ENCODE results near the gene C1orf159. TPM values are rescaled to one million over a fixed set of nuclear protein-coding genes. Genes with fewer than 3 reads are reported as not detected.
"Not testable (repeated sequence)": the region's sequence is repeated elsewhere in the genome, so short reads cannot be mapped to it uniquely, and the experiment has no call there.

C1orf159 gene
- total RNA-seq, 1 donor: 14.5 TPM

DNA sequence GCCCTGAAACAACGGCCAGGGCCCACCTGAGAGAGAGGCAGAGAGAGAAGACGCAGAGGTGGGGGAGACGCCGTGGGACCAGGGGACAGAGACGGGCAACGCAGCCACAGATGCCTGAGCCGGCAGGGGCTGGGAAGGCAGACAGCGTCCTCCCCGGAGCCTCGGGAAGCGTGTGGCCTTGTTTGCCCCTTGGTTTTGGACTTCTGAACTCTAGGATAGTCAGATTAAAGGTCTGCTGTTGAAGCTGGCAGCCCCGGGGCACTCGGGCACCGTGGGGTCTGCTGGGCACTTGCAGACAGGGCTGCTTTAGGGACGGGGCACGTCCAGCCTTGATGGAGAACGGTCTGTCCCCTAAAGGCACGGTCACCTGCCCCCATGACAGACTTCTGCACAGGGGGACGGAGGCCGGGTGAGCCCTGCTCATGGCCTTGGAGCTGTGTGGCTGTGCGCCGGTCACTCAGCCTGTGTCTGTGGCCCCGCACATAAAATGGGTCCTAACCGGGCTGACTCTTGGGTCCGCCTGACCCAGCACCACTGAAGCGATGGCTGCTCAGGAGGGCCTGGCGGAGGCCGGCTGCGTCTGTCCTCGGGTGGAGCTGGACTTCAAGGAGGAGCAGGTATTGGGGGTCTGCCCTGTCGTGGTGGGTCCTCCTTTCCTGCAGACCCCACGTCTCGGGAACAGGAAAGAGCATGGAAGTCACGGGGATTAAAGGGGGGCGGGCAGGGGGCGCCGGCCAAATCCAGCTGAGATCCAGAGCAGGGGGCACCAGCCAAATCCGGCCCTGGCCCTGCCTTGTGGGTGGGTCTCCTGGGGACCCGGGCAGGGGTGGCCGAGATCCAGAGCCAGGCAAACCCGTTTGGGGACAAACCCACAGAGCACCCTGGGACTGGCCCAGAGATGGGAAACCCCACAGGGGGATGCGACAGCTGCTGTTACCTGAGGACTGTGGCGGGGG is 32.2 kb downstream of the C1orf159 start:
- DNase-seq (ENCODE audit: low read depth in 2 of 3, low spot score in 2 of 3): no peak

DNA sequence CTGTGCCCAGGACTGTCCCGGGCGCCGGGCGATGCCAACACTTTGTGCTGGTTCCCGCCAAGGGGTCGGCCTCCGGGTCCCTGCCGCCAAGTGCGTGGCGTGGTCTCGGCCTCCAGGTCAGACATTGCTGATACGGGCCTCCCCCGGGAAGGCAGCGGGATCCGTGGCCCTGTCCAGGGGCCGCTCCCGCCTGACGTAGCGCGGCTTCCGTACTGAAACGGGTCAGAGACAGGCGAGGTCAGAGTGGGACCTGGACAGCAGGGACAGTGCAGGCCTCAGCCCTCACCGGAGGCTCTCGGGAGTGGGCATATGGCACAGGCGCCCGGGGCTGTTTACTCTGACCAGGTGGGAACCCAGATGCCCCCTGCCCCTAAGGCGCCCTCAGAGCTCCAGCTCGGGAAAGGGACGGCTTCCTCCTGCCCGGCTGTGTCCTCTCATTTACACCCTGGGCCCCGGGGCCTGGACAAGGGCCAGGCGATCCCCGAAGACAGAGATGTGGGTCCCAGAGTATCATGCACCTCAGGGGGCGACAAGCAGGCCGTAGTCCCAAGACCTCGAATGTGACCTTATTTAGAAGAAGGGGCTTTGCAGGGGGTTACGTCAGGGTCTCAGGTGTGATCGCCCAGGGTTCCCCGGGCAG is 33.0 kb downstream of the C1orf159 start:
- no peak for DNase-seq (ENCODE audit: low read depth in 2 of 3, low spot score in 2 of 3)

DNA sequence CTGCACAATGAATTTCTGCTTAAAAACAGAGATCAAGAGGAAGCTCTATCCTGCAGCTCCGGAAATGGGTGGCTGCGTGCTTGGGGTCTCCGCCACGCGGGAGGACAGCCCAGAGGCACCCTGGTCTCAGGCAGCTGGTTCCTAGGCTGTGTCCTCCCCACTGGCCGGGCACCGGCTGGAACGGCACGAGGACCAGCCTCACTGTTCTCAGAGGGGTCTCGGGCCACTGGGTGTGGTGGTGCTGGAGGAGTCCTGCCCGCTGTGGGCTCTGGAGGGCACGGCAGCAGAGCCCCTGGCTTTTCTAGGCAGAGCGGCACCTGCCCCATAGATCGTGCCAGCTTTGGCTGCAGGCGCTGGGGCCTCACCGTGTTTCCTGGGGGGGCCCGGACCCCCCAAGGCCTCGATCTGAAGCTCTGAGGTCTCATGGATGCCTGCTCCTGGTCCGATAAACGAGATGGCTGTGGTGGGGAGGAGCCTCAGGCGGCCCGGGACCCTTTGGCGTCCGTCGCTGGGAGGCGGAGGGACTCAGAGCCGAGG is 33.6 kb downstream of the C1orf159 start:
- no peak for DNase-seq (ENCODE audit: low read depth in 2 of 3, low spot score in 2 of 3)

DNA sequence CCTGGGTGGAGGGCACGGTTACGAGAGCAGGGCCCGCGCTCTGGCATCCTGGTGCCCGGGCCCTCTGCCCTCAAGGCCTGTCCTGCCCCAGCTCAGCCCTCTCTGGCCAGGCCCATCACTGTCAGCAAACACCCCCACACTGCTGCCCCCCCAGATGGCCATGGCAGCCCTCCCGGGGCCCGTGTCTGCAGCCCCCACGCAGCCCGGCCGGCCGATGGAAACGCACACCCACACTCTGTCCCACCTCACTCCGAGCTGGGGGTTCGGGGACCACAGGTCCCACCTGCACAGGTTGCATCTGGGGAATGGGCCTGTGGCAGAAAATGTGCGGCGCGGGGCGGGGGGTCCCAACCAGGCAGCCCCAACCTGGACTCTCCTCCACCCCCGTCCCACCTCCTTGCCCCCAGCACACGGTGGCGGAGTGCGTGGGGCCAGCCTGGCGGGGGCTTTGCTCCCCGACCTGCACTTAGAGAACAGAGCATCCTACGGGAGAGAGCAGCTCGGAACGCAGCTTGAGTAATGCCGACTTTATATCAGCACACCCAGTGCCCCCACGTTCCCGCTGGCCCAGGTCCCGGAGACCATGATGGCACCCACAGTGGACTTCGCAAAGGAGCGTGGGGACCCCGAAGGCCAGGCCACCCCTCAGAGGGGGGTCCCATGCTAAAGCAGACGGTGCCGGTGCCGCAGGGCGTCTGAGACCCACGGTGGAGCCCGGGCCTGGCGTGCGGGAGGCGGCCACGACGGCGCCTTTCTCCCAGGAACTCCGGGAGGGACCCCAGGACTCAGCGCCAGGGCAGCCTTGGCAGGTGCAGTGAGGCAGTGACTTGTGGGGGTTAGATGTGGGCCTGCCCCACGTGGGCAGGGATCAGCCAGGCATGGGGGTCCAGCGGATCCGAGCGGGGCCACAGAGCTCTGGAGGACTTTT is 34.3 kb downstream of the C1orf159 start:
- DNase-seq (ENCODE audit: low read depth in 2 of 3, low spot score in 2 of 3): no peak

DNA sequence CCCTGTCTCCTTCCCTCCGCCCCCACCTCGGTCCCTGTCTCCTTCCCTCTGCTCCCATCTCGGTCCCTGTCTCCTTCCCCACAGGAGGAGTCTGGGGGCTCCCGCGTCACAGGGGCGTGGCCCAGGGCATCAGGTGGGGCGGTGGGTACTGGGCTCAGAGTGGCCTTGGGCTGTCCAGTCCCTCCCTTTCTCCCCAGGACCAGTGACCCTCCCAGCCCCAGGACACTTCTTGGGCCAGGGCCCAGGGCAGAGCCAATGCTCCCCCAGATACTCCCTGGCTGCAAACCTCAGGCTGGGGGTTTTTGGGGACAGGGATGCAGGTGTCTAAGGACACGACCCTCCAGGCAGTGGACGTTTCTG is 35.0 kb downstream of the C1orf159 start:
- DNase-seq (ENCODE audit: low read depth in 2 of 3, low spot score in 2 of 3): no peak

DNA sequence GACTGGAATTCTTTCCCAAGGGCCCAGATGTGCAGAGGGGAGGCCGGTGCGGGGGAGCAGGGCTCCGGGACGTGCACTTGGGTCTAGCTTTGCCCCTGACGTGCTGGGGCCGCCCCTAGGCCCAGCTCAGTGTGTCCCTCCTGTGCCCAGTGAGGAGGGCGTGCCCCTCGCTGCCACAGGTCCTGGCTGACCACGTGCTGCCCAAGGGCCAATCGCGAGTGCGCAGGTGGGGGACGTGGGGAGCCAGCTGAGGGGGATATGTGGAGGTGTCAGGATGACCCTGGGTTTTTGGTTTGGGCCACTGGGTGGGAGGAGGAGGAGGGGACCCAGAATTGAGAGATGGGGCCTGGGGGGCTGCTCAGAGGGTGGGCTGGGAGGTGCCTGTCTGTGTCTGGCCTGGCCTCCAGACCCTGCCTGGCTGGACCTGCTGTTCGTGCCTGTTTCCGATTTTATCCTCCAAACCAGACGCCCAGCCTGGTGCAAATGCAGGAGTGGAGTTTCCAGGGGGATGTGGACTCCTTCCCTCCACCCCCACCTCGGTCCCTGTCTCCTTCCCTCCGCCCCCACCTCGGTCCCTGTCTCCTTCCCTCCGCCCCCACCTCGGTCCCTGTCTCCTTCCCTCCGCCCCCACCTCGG is 35.6 kb downstream of the C1orf159 start:
- peak in 1 of 3 donors; percentile 24 for DNase-seq (ENCODE audit: low read depth in 2 of 3, low spot score in 2 of 3)

DNA sequence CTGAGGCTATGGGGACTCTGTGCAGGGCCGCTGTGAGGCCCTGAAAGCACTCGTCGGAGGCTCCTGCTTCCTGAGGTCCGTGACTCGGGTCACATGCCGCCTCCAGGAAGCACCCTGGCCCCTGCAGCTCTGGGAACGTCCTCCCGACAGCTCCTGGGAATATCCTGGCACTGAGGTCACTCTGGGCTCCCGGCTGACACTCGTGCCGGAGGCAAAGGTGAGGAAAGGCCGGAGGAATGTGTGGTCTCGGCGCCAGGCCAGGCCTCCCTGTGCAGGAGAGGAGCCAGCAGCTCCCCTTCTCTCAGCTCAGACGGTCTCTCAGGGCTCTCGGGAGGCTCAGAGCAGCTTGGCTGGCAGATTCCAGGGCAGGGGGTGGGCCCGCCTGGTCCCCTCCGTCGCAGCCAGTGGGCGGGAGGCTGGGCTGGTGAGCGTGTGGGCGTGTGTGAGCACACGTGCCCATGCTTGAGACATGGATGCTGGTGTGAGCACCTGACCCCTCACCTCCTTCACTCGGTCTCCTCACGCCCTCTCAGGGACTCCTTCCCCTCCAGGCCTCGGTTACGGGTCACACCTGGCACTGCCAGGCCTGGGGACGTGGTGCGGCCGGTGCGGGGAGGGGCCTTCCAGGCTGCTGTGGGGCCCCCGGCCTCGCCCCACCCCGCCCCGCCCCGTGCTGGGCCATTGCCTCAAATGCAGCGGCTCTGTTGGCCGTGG is 36.3 kb downstream of the C1orf159 start:
- peak in 2 of 3 donors; percentile 57 to 63 for DNase-seq (ENCODE audit: low read depth in 2 of 3, low spot score in 2 of 3)

DNA sequence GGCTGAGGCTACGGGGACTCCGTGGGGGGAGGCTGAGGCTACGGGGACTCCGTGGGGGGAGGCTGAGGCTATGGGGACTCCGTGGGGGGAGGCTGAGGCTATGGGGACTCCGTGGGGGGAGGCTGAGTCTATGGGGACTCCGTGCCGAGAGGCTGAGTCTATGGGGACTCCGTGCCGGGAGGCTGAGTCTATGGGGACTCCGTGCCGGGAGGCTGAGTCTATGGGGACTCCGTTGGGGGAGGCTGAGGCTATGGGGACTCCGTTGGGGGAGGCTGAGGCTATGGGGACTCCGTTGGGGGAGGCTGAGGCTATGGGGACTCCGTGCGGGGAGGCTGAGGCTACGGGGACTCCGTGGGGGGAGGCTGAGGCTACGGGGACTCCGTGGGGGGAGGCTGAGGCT is 38.5 kb downstream of the C1orf159 start:
- not testable (repeated sequence) for DNase-seq (ENCODE audit: low read depth in 2 of 3, low spot score in 2 of 3)

DNA sequence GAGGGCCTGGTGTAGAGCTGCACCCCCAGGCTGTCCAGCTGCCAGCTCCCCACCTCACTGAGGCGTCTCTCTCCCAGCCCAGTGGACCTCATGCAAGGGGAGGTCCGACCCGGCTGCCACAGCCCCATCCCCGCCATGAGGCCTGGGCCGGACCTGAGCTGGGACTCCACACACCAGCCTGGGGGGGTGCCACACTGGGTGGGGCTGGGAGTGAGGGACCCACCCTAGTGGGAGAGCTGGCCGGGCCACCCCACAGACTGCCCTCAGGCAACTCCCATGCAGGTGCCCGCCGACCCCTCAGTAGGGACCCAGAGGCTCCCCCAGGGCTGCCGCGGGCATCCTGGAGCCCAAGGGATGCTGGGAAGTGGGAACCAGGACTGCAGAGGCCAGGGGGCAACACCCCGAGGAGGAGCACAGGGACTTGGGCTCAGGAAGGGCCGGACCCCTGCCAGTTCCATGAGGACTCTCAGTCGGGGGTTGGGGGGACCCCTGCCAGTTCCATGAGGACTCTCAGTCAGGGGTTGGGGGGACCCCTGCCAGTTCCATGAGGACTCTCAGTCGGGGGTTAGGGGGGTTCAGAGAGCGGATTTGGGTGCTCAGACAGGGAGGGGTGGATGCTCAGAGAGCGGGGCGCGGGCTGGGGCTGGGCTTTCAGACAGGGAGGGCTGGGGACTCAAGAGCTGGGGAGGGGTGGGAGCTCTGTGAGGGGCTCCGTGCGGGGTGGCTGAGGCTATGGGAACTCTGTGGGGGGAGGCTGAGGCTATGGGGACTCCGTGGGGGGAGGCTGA is 40.5 kb downstream of the C1orf159 start:
- no peak for DNase-seq (ENCODE audit: low read depth in 2 of 3, low spot score in 2 of 3)

DNA sequence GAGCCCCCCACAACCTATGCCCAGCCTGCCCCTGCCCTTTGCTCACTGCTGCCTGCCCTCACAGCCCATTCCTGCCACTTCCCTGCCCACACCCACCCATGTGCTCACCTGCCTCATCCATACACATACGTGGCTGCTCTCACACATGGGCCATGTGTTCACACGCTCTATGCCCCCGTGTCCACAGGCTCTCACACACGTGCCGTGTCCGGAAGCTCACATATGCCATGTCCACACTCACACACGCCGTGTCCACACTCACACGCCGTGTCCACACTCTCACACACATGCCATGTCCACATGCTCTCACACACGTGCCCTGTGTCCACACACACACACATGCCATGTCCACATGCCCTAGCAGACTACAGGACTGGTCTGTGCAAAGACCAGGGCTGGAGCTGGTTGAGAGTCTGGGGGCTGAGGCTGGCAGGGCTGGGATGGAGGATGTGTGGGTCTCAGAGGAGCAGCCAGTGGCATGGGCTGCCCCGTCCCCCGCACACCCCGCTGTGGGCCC is 41.2 kb downstream of the C1orf159 start:
- DNase-seq (ENCODE audit: low read depth in 2 of 3, low spot score in 2 of 3): no peak

DNA sequence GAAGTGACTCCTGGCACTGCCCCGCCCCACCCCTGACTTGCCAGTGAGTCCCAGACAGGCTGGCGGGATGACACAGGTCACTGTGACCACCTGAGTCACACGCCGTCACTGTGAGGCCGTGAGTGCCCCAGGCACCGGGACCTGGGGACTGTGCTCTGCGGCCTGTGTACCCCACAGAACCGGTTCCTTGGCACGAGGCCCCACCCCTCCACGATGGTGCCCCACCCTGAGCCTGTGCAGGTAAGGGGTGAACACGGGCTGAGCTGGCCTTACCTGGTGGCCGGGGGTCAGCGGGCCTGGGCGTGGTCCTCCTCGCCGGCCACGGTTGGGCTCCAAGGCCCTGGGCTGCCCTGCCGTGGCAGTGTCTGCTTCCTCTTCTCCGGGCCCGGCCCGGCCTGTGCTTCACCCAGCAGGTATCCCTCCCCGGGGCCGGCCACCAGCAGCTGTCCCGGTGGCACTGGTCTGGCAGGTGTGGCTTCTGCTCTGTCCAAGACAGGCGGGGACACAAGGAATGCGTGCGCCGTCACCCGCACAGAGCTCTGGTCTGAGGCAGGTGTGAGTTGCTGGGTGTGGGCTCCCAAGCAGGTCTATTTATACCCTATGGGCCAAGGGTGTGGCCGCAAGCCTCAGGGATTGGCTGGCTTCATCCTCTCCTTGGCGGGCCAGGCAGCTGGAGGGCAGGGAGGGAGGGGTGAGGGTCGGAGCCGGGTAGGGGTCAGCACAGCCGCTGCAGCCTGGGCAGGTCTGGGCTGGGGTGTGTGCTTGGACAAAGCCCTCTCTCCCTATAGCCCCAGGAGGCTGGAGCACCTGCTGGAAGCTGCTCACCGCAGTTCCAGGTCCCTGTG is 41.9 kb downstream of the C1orf159 start, which contains the start of gene RNF223:
RNF223 (minus strand) TSS at position 564 of the 845 bp plus-strand sequence. CDS start 1,740 bp downstream, outside the sequence.
- no peak for DNase-seq (ENCODE audit: low read depth in 2 of 3, low spot score in 2 of 3)

DNA sequence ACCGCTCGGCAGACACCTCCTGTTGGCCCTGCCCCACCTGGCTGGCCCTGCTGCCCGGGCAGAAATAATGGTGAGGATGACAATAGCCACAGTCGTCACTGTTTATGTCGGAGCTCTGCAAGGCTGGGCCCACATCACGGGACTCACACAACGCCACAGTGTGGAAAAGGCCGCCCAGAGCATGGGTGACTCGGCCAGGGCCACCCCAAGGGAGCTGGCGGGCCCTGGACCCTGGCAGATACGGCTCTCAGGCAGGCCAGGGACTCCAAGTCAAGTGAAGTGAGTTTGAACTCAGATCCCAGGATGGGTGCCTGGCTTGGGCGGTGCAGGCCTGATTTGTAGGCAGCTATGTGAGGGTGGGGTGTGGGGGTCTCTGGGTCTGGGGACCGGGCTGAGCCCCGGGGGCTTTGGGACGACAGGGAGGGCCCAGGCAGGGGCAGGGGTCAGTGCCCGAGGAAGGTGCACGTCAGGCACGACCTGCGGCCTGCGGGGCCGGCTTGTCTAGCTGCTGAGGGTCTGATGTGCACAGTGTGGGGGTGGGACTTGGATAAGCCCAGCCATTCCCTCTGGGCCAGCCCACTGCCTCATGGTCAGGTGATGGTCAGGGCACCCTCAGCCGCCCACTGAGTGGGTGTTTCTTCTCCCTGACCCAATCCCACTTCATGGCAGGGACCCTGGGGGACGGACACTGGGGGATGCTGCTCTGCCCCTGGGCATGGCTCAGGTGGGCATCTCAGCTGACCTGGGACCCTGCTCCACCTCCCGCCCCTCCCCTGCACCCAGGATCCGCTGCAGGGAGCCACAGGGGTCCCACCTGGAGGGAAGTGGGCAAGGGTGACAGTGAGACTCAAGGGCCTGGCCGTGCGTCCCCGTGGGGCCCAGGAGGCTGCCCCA is 42.8 kb downstream of the C1orf159 start:
- no peak for DNase-seq (ENCODE audit: low read depth in 2 of 3, low spot score in 2 of 3)

DNA sequence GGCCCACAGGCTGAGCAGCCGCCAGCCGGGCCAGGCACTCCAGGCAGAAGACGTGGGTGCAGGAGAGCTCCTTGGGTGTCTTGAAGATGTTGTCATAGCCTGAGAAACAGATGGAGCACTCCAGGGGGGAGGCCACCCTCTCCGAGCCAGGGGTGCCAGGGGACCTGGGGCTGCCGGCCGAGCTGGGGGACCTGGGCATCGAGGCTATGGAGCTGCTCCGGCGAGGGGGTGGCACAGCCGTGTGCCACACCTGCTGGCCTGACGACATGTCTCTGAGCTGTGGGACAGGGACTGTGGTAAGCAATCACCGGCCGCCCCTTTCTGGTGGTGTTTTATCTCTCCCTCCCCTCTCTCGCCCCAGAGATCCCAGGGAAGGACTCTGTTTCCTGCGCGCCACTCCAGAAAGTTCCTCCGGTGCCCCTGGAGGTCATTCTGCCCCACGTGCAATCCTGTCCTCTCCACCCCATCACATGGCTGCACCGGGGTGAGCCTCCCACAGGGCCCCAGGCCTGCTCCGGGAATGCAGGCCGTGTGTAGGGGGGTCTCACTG is 43.5 kb downstream of the C1orf159 start:
- no peak for DNase-seq (ENCODE audit: low read depth in 2 of 3, low spot score in 2 of 3)

DNA sequence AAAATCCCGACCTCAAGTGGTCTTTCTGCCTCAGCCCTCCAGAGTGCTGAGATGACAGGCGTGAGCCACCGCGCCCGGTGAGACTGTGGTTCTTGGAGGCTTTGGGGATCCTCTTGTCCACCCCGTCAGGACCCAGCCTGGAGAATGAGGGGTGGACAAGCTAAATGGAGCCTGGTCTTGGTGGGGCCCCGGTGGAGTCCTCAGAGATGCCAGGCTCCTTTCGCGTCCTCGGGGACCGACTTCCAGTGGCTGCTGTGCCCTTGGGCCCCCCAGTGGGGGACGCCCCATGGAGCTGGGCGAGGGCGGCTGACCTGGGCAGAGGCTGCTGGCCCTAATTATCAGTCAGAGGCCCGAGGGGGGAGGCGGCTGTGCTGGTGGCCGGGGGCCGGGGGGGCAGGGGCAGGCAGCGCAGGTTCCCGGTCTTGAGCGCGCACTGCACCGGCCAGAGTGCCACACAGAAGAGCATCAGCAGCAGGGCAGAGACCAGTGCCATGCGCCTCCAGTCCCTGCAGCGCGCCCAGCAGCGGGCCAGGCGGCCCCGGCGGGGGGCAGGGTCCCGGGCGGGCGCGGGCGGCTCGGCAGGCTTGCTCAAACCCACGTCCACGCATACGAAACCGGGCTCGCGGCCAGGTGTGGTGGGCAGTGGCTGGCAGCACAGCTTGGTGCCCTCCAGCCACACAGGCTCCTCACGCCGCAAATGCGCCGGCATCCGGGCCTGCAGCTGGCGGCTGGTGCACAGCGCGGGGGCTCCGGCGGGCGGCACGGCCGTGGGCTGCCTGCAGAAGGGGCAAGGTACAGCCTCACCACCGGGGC is 44.2 kb downstream of the C1orf159 start:
- no peak for DNase-seq (ENCODE audit: low read depth in 2 of 3, low spot score in 2 of 3)

Data from hematopoietic multipotent progenitor cell (in vitro differentiated cells).